ENCODE results near the gene RBPJ.

GRCh38 chr4:26466578-26467270 lies 145.9 kb downstream of the RBPJ start:
- no peak for TF ChIP-seq CTCF (IDR thresholded peaks at IDR 0.05)
- TF ChIP-seq EZH2phosphoT487 (IDR thresholded peaks at IDR 0.05), result no peak
